Suprapubic skin (tissue), 4 donors: ENCODE measurements around the gene GOLGA3.

Source experiments
- POLR2A ChIP-seq, 2 donors: fragments of 450-650 bp; IDR thresholded peaks; one replicate each; pipeline ENCODE4 v1.6.1; 2017; ENCODE audit warnings: antibody characterized with exemption in 2 of 2, mild to moderate bottlenecking in 2 of 2, moderate library complexity in 2 of 2
- POLR2AphosphoS5 ChIP-seq, 3 donors: sonication (generic); formaldehyde crosslinking; IDR thresholded peaks; one replicate each; pipeline ENCODE4 v1.6.1; 2017; ENCODE audit warnings: antibody characterized with exemption in 3 of 3

GRCh38 chr12:132784580-132784979 is 44.1 kb downstream of the GOLGA3 start:
- TF ChIP-seq POLR2A (IDR thresholded peaks at IDR 0.05) (no peak), POLR2AphosphoS5 (IDR thresholded peaks at IDR 0.05) (no peak)
